ENCODE measurements around the gene NAB1. TPM values are rescaled to one million over a fixed set of nuclear protein-coding genes. Genes with fewer than 3 reads are reported as not detected.

Gene NAB1
- total and polyA plus RNA-seq, 2 experiments from 2014 or later = 10.4 to 40.2 TPM

- TF ChIP-seq, protein P1, sequence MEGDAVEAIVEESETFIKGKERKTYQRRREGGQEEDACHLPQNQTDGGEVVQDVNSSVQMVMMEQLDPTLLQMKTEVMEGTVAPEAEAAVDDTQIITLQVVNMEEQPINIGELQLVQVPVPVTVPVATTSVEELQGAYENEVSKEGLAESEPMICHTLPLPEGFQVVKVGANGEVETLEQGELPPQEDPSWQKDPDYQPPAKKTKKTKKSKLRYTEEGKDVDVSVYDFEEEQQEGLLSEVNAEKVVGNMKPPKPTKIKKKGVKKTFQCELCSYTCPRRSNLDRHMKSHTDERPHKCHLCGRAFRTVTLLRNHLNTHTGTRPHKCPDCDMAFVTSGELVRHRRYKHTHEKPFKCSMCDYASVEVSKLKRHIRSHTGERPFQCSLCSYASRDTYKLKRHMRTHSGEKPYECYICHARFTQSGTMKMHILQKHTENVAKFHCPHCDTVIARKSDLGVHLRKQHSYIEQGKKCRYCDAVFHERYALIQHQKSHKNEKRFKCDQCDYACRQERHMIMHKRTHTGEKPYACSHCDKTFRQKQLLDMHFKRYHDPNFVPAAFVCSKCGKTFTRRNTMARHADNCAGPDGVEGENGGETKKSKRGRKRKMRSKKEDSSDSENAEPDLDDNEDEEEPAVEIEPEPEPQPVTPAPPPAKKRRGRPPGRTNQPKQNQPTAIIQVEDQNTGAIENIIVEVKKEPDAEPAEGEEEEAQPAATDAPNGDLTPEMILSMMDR (conservative IDR thresholded peaks at IDR 0.05; ENCODE audit: low read depth in 2 of 2) = no peak
- TF ChIP-seq ZNF114 (CRISPR knock-in tag; IDR thresholded peaks at IDR 0.05) (no peak), NANOG (IDR thresholded peaks at IDR 0.05; ENCODE audit: borderline replicate concordance) (no peak), ZNF331 (CRISPR knock-in tag; IDR thresholded peaks at IDR 0.05; ENCODE audit: low read depth) (no peak), EZH2phosphoT487 (IDR thresholded peaks at IDR 0.05; ENCODE audit: unreplicated experiment) (no peak)
These were observed 21.5 kb downstream of the NAB1 start (continued) for GRCh38 chr2:190670182-190670946.

DNA sequence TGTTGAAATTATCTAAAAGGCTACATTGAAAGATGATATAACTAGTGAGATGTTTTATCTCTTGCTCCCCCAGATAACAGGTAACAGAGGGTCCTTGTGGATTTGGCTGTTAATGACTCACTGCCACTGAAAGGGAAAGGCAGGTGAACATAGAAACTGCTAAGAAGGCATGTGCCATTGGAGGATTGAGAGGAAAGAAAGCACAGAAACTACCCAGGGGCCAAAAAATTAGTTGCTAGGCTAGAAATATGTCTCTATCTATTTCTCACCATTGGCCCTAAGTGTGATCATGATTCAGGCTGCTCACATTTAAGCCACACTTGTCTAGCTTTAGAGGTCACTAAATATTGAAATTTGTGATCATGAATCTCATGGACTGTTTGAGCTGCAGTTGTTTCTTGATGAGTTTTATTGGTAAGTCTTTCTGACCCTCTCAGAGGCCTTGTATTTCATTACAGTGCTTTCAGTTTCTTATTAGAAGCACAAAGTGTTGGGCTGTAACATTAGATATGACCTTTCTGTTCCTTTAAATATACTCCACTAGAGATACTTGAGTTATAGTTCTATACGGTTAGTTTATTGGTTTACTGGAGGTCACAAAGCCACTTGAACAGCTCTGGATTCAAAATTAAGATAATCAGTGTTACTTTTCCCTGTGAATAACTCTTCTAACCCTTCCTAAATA is 26.2 kb downstream of the NAB1 start:
- no peaks in the 10 kb centered on the region for H3K79me2 ChIP-seq (replicated peaks; ENCODE audit: insufficient read depth)
- TF ChIP-seq, protein P1 (conservative IDR thresholded peaks at IDR 0.05; ENCODE audit: low read depth in 2 of 2) = no peak
- TF ChIP-seq CREB1 (CRISPR knock-in tag; IDR thresholded peaks at IDR 0.05; ENCODE audit: low read depth) (no peak), JUNB (IDR thresholded peaks at IDR 0.05; ENCODE audit: unreplicated experiment) (no peak), POLR2AphosphoS5 (IDR thresholded peaks at IDR 0.05; ENCODE audit: low read depth) (no peak), REST (IDR thresholded peaks at IDR 0.05; ENCODE audit: unreplicated experiment) (no peak), EZH2 (IDR thresholded peaks at IDR 0.05; ENCODE audit: low read depth, unreplicated experiment) (no peak), ZNF114 (CRISPR knock-in tag; IDR thresholded peaks at IDR 0.05) (no peak), ETS1 (IDR thresholded peaks at IDR 0.05) (no peak), NANOG (IDR thresholded peaks at IDR 0.05; ENCODE audit: borderline replicate concordance) (no peak), ZNF331 (CRISPR knock-in tag; IDR thresholded peaks at IDR 0.05; ENCODE audit: low read depth) (no peak)

More for the DNA sequence above, 26.2 kb downstream of the NAB1 start:
- no peaks in the 10 kb centered on the region for H3K9me2 ChIP-seq (ENCODE audit: insufficient read depth)
- H3K4me1 Mint-ChIP-seq = peaks cover 42% of the 10 kb centered on the region
- no peak overlapping the region for H2AFZ ChIP-seq
- no peak overlapping the region for H3K4me3 ChIP-seq
- H3K4me1 ChIP-seq (ENCODE audit: insufficient read depth) = peaks cover 45% of the 10 kb centered on the region
- H3F3A ChIP-seq (replicated peaks; ENCODE audit: low read depth) = no peaks in the 10 kb centered on the region
- no peaks in the 10 kb centered on the region for H4K20me1 ChIP-seq (replicated peaks; ENCODE audit: insufficient read depth)
- H3K9me3 Mint-ChIP-seq = no peaks in the 10 kb centered on the region
- no peak overlapping the region for H3K4me3 Mint-ChIP-seq
- H3K27ac ChIP-seq (ENCODE audit: low read depth) = peak overlapping the region; percentile 33; the same call in 1 of the 2 replicates
- ATAC-seq = no peak
- no peaks in the 10 kb centered on the region for H3K36me3 ChIP-seq (ENCODE audit: insufficient read depth)
- H3K27ac Mint-ChIP-seq = peak overlapping the region; percentile 61
- H3K27me3 Mint-ChIP-seq (ENCODE audit: insufficient read depth, low read depth, poor library complexity) = peaks cover 2% of the 10 kb centered on the region
- H3K4me2 ChIP-seq = peak overlapping the region; percentile 42; the same call in 1 of the 2 replicates
- DNase-seq (ENCODE audit: low spot score) = no peak
- H3K36me3 Mint-ChIP-seq (ENCODE audit: low read depth) = peaks cover 7% of the 10 kb centered on the region; the same call in 2 of the 3 replicates
- H3K27me3 ChIP-seq (ENCODE audit: insufficient read depth) = no peaks in the 10 kb centered on the region

Measured in GM23338 (cell line).